Measurements from ENCODE around the gene SLC8A2. TPM values are rescaled to one million over a fixed set of nuclear protein-coding genes. Genes with fewer than 3 reads are reported as not detected.
A peak's percentile ranks its signal among the peaks of the same experiment; 100 is the strongest.

SLC8A2 gene
- total RNA-seq, 1 experiment from 2014 or later = 0.10 TPM

DNA sequence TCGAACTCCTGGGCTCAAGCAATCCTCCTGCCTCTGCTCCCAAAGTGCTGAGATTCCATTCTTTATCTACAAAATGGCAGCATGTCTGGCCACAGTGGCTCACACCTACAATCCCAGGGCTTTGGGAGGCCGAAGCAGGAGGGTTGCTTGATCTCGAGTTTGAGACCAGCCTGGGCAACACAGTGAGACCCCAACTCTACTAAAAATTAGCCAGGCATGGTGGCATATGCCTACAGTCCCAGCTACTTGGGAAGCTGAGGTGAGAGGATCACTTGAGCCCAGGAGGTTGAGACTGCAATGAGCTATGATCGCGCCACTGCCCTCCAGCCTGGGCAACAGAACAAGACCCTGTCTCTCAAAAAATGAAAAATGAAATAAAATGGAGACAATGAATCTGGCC lies 37.0 kb upstream of the SLC8A2 start:
- in situ Hi-C loops (cut with HindIII; ENCODE audit: low pct_unique_long_range_greater_than_20kb, low sequenced_read_pairs) (no loop called here), intact Hi-C loops (cut with micrococcal nuclease; ENCODE audit: unreplicated experiment) (no loop called here)
- CTCF ChIA-PET = no interaction called here
- no peak for TF ChIP-seq SIN3A (IDR thresholded peaks at IDR 0.05; ENCODE audit: borderline replicate concordance, insufficient read depth, low read depth, low read length)
- TF ChIP-seq, protein P1, sequence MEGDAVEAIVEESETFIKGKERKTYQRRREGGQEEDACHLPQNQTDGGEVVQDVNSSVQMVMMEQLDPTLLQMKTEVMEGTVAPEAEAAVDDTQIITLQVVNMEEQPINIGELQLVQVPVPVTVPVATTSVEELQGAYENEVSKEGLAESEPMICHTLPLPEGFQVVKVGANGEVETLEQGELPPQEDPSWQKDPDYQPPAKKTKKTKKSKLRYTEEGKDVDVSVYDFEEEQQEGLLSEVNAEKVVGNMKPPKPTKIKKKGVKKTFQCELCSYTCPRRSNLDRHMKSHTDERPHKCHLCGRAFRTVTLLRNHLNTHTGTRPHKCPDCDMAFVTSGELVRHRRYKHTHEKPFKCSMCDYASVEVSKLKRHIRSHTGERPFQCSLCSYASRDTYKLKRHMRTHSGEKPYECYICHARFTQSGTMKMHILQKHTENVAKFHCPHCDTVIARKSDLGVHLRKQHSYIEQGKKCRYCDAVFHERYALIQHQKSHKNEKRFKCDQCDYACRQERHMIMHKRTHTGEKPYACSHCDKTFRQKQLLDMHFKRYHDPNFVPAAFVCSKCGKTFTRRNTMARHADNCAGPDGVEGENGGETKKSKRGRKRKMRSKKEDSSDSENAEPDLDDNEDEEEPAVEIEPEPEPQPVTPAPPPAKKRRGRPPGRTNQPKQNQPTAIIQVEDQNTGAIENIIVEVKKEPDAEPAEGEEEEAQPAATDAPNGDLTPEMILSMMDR (IDR thresholded peaks at IDR 0.05) = no peak
- TF ChIP-seq, protein P2, sequence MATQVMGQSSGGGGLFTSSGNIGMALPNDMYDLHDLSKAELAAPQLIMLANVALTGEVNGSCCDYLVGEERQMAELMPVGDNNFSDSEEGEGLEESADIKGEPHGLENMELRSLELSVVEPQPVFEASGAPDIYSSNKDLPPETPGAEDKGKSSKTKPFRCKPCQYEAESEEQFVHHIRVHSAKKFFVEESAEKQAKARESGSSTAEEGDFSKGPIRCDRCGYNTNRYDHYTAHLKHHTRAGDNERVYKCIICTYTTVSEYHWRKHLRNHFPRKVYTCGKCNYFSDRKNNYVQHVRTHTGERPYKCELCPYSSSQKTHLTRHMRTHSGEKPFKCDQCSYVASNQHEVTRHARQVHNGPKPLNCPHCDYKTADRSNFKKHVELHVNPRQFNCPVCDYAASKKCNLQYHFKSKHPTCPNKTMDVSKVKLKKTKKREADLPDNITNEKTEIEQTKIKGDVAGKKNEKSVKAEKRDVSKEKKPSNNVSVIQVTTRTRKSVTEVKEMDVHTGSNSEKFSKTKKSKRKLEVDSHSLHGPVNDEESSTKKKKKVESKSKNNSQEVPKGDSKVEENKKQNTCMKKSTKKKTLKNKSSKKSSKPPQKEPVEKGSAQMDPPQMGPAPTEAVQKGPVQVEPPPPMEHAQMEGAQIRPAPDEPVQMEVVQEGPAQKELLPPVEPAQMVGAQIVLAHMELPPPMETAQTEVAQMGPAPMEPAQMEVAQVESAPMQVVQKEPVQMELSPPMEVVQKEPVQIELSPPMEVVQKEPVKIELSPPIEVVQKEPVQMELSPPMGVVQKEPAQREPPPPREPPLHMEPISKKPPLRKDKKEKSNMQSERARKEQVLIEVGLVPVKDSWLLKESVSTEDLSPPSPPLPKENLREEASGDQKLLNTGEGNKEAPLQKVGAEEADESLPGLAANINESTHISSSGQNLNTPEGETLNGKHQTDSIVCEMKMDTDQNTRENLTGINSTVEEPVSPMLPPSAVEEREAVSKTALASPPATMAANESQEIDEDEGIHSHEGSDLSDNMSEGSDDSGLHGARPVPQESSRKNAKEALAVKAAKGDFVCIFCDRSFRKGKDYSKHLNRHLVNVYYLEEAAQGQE (IDR thresholded peaks at IDR 0.05; ENCODE audit: insufficient read depth in 1 of 2, low read depth in 2 of 2, low read length in 1 of 2) = no peak
- TF ChIP-seq TCF7L2 (IDR thresholded peaks at IDR 0.05; ENCODE audit: low read depth, low read length) = no peak
- no peak for TF ChIP-seq POLR2AphosphoS5 (IDR thresholded peaks at IDR 0.05; ENCODE audit: low read depth, low read length)
- ATAC-seq (no peak), DNase-seq (ENCODE audit: low read depth, low spot score) (no peak)
- POLR2A ChIA-PET = no interaction called here
- Histone ChIP-seq H3K9me3 (ENCODE audit: control insufficient read depth, insufficient read depth, low read depth, low read length) (no peaks in the 10 kb centered on the region), H3K4me1 (ENCODE audit: control insufficient read depth, insufficient read depth, low read length) (peaks cover 22% of the 10 kb centered on the region), H3K27me3 (ENCODE audit: control insufficient read depth, insufficient read depth, low read length) (no peaks in the 10 kb centered on the region), H3K27ac (ENCODE audit: low read length) (no peak overlapping the region), H3K36me3 (ENCODE audit: control insufficient read depth, insufficient read depth, low read length) (no peaks in the 10 kb centered on the region), H3K4me3 (ENCODE audit: low read depth in 2 of 2, low read length in 2 of 2) (no peak overlapping the region)
- BruUV-seq (replicated peaks) = no TSS peak

DNA sequence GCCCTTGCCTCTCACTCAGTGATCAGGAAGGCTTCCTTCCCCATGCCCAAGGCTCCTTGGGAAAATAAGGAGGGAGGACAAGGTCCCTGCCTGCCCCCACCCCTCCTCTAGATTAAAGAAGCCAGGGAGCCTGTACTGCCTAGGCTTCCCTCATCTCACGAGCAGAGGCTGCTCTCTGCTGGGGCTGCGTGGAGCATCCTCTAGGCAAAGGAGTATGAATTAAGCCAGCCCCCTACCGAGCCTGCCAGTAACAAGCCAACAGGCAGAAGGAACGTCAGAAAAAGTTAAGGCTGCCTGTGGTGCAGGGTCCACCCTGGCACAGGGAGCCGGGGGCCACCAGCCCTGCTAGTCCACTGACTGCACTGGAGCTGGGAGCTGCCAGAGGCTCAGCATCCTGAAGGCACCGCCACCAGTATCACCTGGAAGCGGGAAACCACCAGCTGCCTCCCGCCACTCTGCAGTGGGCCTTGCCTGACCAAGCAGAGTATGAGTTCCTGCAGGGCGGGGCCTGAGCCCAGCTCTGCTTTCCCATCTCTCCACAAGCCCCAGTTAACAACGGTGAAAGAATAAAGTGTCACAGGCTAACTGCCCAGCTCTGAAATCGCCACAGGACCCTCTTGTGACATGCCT lies 36.3 kb upstream of the SLC8A2 start:
- POLR2A ChIA-PET = no interaction called here
- no peak for DNase-seq (ENCODE audit: low read depth, low spot score)
- ATAC-seq = peak; percentile 35; the same call in 1 of the 2 replicates
- Histone ChIP-seq H3K27me3 (ENCODE audit: control insufficient read depth, insufficient read depth, low read length) (no peaks in the 10 kb centered on the region), H3K27ac (ENCODE audit: low read length) (no peak overlapping the region), H3K9me3 (ENCODE audit: control insufficient read depth, insufficient read depth, low read depth, low read length) (no peaks in the 10 kb centered on the region), H3K36me3 (ENCODE audit: control insufficient read depth, insufficient read depth, low read length) (no peaks in the 10 kb centered on the region), H3K4me1 (ENCODE audit: control insufficient read depth, insufficient read depth, low read length) (peaks cover 16% of the 10 kb centered on the region), H3K4me3 (ENCODE audit: low read depth in 2 of 2, low read length in 2 of 2) (no peak overlapping the region)
- intact Hi-C loops (cut with micrococcal nuclease; ENCODE audit: unreplicated experiment) (no loop called here), in situ Hi-C loops (cut with HindIII; ENCODE audit: low pct_unique_long_range_greater_than_20kb, low sequenced_read_pairs) (no loop called here)
- CTCF ChIA-PET = no interaction called here
- TF ChIP-seq, protein P2 (IDR thresholded peaks at IDR 0.05; ENCODE audit: insufficient read depth in 1 of 2, low read depth in 2 of 2, low read length in 1 of 2) = no peak
- TF ChIP-seq TCF7L2 (IDR thresholded peaks at IDR 0.05; ENCODE audit: low read depth, low read length) = no peak
- TF ChIP-seq, protein P1 (IDR thresholded peaks at IDR 0.05) = no peak
- no peak for TF ChIP-seq SIN3A (IDR thresholded peaks at IDR 0.05; ENCODE audit: borderline replicate concordance, insufficient read depth, low read depth, low read length)
- no peak for TF ChIP-seq POLR2AphosphoS5 (IDR thresholded peaks at IDR 0.05; ENCODE audit: low read depth, low read length)
- BruUV-seq (replicated peaks) = no TSS peak

Measured in Panc1 (cell line).